H9 (cell line): ENCODE results near the gene VPS13C. TPM values are rescaled to one million over a fixed set of nuclear protein-coding genes. Genes with fewer than 3 reads are reported as not detected.

Source experiments
- DNase-seq: peaks from one replicate; pipeline ENCODE4 v3.0.0-alpha.2; 2017
- H2AFZ ChIP-seq: one replicate; pipeline ENCODE4 v1.6.1; 2013; ENCODE audit warnings: mild to moderate bottlenecking, low read length, control low read depth, moderate library complexity
- H2AK5ac ChIP-seq: 2 replicates; pipeline ENCODE4 v1.6.1; 2013; ENCODE audit warnings: low read length, control low read depth, mixed read lengths; ENCODE audit not compliant: insufficient read length
- H2BK120ac ChIP-seq: one replicate; pipeline ENCODE4 v1.6.1; 2013; ENCODE audit warnings: low read depth, mild to moderate bottlenecking, low read length, control low read depth, inconsistent platforms; ENCODE audit not compliant: poor library complexity, severe bottlenecking
- H2BK12ac ChIP-seq: 2 replicates; pipeline ENCODE4 v1.6.1; 2013; ENCODE audit warnings: low read length, control low read depth, mixed read lengths, low read depth; ENCODE audit not compliant: insufficient read length
- H2BK15ac ChIP-seq: 2 replicates; pipeline ENCODE4 v1.6.1; 2013; ENCODE audit warnings: low read depth, low read length, control low read depth
- H2BK20ac ChIP-seq: one replicate; pipeline ENCODE4 v1.6.1; 2013; ENCODE audit warnings: low read depth, mild to moderate bottlenecking, low read length, control low read depth, inconsistent platforms; ENCODE audit not compliant: poor library complexity, severe bottlenecking
- H2BK5ac ChIP-seq: 2 replicates; pipeline ENCODE4 v1.6.1; 2013; ENCODE audit warnings: low read length, control low read depth, mixed read lengths; ENCODE audit not compliant: insufficient read length
- H3K14ac ChIP-seq: 2 replicates; pipeline ENCODE4 v1.6.1; 2013; ENCODE audit warnings: low read length, control low read depth; ENCODE audit not compliant: insufficient read depth
- H3K18ac ChIP-seq: 2 replicates; pipeline ENCODE4 v1.6.1; 2013; ENCODE audit warnings: low read depth, mild to moderate bottlenecking, mixed read lengths, low read length, control low read depth; ENCODE audit not compliant: insufficient read length
- H3K23ac ChIP-seq: 2 replicates; pipeline ENCODE4 v1.6.1; 2013; ENCODE audit warnings: low read length, control low read depth, mixed read lengths, low read depth; ENCODE audit not compliant: insufficient read length
- H3K23me2 ChIP-seq: 2 replicates; pipeline ENCODE4 v1.6.1; 2013; ENCODE audit warnings: low read depth, mild to moderate bottlenecking, mixed read lengths, low read length, control low read depth; ENCODE audit not compliant: insufficient read length, poor library complexity, severe bottlenecking
- H3K27ac ChIP-seq: 2 replicates; pipeline ENCODE4 v1.5.1; 2013; ENCODE audit warnings: low read length, control low read depth, mixed read lengths, low read depth; ENCODE audit not compliant: insufficient read length
- H3K27me3 ChIP-seq: 2 replicates; pipeline ENCODE4 v1.6.1; 2013; ENCODE audit warnings: low read length, control low read depth, inconsistent platforms; ENCODE audit not compliant: insufficient read depth
- H3K4ac ChIP-seq: 2 replicates; pipeline ENCODE4 v1.6.1; 2013; ENCODE audit warnings: low read depth, mild to moderate bottlenecking, control low read depth, inconsistent platforms, low read length, moderate library complexity
- H3K4me1 ChIP-seq: 2 replicates; pipeline ENCODE4 v1.6.1; 2013; ENCODE audit warnings: low read length, control low read depth, inconsistent platforms; ENCODE audit not compliant: insufficient read depth
- H3K4me2 ChIP-seq: 2 replicates; pipeline ENCODE4 v1.6.1; 2013; ENCODE audit warnings: low read length, control low read depth, mixed read lengths; ENCODE audit not compliant: insufficient read length, insufficient read depth
- H3K56ac ChIP-seq: 2 replicates; pipeline ENCODE4 v1.6.1; 2013; ENCODE audit warnings: low read depth, mild to moderate bottlenecking, mixed read lengths, low read length, control low read depth; ENCODE audit not compliant: insufficient read length
- H3K79me1 ChIP-seq: 2 replicates; pipeline ENCODE4 v1.6.1; 2013; ENCODE audit warnings: low read depth, mild to moderate bottlenecking, moderate library complexity, low read length, control low read depth, inconsistent platforms; ENCODE audit not compliant: insufficient read depth, poor library complexity, severe bottlenecking
- H3K79me2 ChIP-seq: 2 replicates; pipeline ENCODE4 v1.6.1; 2013; ENCODE audit warnings: low read length, control low read depth, inconsistent platforms; ENCODE audit not compliant: insufficient read depth
- H3K9ac ChIP-seq: 2 replicates; pipeline ENCODE4 v1.6.1; 2013; ENCODE audit warnings: low read length, control low read depth, mixed read lengths; ENCODE audit not compliant: insufficient read length; ENCODE audit errors: extremely low read depth
- H3K9me3 ChIP-seq: one replicate; pipeline ENCODE4 v1.6.1; 2013; ENCODE audit warnings: low read depth, low read length, inconsistent platforms; ENCODE audit not compliant: control insufficient read depth
- H3T11ph ChIP-seq: one replicate; pipeline ENCODE4 v1.6.1; 2013; ENCODE audit warnings: mild to moderate bottlenecking, low read length, control low read depth, inconsistent platforms
- H4K20me1 ChIP-seq: one replicate; pipeline ENCODE4 v1.6.1; 2013; ENCODE audit not compliant: control insufficient read depth, insufficient read length, insufficient read depth
- H4K5ac ChIP-seq: 2 replicates; pipeline ENCODE4 v1.6.1; 2013; ENCODE audit warnings: low read depth, mild to moderate bottlenecking, mixed read lengths, low read length, control low read depth; ENCODE audit not compliant: insufficient read length
- H4K8ac ChIP-seq: replicated peaks from 2 replicates; pipeline ENCODE4 v1.6.1; 2013; ENCODE audit warnings: low read length, control low read depth, mixed read lengths, low read depth; ENCODE audit not compliant: insufficient read length
- H4K91ac ChIP-seq: 2 replicates; pipeline ENCODE4 v1.6.1; 2013; ENCODE audit warnings: low read depth, mild to moderate bottlenecking, moderate library complexity, mixed read lengths, low read length, control low read depth; ENCODE audit not compliant: insufficient read length
- H3K27ac Mint-ChIP-seq, 3 experiments: 2 replicates in 2 of 3; 3 replicates in 1 of 3; pipeline ENCODE4 v1.8.0; 2020 to 2021; ENCODE audit warnings: mixed read lengths in 3 of 3, mild to moderate bottlenecking in 1 of 3, moderate library complexity in 1 of 3
- H3K27me3 Mint-ChIP-seq: 2 replicates; pipeline ENCODE4 v1.8.0; 2021; ENCODE audit warnings: low read depth, mild to moderate bottlenecking, moderate library complexity, mixed read lengths
- H3K36me3 Mint-ChIP-seq, 3 experiments: 2 replicates in 2 of 3; 3 replicates in 1 of 3; pipeline ENCODE4 v1.8.0; 2020 to 2021; ENCODE audit warnings: low read depth in 3 of 3, mixed read lengths in 3 of 3; ENCODE audit not compliant: insufficient read depth in 1 of 3
- H3K4me1 Mint-ChIP-seq, 2 experiments: 2 replicates each; pipeline ENCODE4 v1.8.0; 2020; ENCODE audit warnings: mixed read lengths in 2 of 2
- H3K4me3 Mint-ChIP-seq, 2 experiments: 2 replicates in 1 of 2; 3 replicates in 1 of 2; pipeline ENCODE4 v1.8.0; 2020 to 2021; ENCODE audit warnings: mild to moderate bottlenecking in 2 of 2, mixed read lengths in 2 of 2, moderate library complexity in 1 of 2
- H3K9me3 Mint-ChIP-seq, 2 experiments: 2 replicates in 1 of 2; 3 replicates in 1 of 2; pipeline ENCODE4 v1.8.0; 2020; ENCODE audit warnings: mild to moderate bottlenecking in 2 of 2, mixed read lengths in 2 of 2, moderate library complexity in 1 of 2
- WGBS: extraction: QIAGEN DNeasy Blood & Tissue Kit; methylation state at CpG from one replicate; pipeline ENCODE4 v1.1.7; 2013; ENCODE audit warnings: missing lambda C conversion rate, low lambda C conversion rate, mixed read lengths; ENCODE audit not compliant: insufficient read length; ENCODE audit errors: extremely low coverage; 5-methylcytosine and 5-hydroxymethylcytosine counted together
- total RNA-seq: library from RNA; stranded (reverse); gene quantifications from 2 replicates; pipeline ENCODE4 v1.2.1, GENCODE V29; 2021
- TF ChIP-seq, protein P1 (sequence below): fragments of 200-600 bp; sonication (generic); conservative IDR thresholded peaks from 3 replicates; pipeline ENCODE4 v1.8.0; 2021; ENCODE audit warnings: antibody characterized with exemption, mild to moderate bottlenecking

VPS13C gene
- total RNA-seq, 1 experiment from 2014 or later = 14.2 TPM

- H3K23ac ChIP-seq = no peak overlapping the region
- no peak overlapping the region for H3T11ph ChIP-seq
- H2BK12ac ChIP-seq = no peak overlapping the region
- H3K23me2 ChIP-seq = peaks cover 5% of the 10 kb centered on the region
- no peak overlapping the region for H2BK20ac ChIP-seq
- no peak overlapping the region for H2BK120ac ChIP-seq
- H2BK5ac ChIP-seq = no peak overlapping the region
- DNase-seq = no peak
- Mint-ChIP-seq H3K4me3 (peak overlapping the region; percentile 84 to 87), H3K4me1 (peaks cover 4 to 10% of the 10 kb centered on the region in 2 experiments), H3K27ac (peak overlapping the region in 1 of 3 experiments; percentile 30; a peak in 1 of 7 replicates), H3K27me3 (peaks cover 49% of the 10 kb centered on the region), H3K9me3 (no peaks in the 10 kb centered on the region), H3K36me3 (no peaks in the 10 kb centered on the region)
- H3K27ac ChIP-seq = no peak overlapping the region
- no peak overlapping the region for H3K18ac ChIP-seq
- TF ChIP-seq, protein P1, sequence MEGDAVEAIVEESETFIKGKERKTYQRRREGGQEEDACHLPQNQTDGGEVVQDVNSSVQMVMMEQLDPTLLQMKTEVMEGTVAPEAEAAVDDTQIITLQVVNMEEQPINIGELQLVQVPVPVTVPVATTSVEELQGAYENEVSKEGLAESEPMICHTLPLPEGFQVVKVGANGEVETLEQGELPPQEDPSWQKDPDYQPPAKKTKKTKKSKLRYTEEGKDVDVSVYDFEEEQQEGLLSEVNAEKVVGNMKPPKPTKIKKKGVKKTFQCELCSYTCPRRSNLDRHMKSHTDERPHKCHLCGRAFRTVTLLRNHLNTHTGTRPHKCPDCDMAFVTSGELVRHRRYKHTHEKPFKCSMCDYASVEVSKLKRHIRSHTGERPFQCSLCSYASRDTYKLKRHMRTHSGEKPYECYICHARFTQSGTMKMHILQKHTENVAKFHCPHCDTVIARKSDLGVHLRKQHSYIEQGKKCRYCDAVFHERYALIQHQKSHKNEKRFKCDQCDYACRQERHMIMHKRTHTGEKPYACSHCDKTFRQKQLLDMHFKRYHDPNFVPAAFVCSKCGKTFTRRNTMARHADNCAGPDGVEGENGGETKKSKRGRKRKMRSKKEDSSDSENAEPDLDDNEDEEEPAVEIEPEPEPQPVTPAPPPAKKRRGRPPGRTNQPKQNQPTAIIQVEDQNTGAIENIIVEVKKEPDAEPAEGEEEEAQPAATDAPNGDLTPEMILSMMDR = no peak
- H3K4me1 ChIP-seq = no peaks in the 10 kb centered on the region
- no peak overlapping the region for H2BK15ac ChIP-seq
- no peaks in the 10 kb centered on the region for H3K9me3 ChIP-seq
- H2AK5ac ChIP-seq = no peak overlapping the region
- H3K27me3 ChIP-seq = no peaks in the 10 kb centered on the region; the same call in 1 of the 2 replicates
- no peak overlapping the region for H4K8ac ChIP-seq
- no peak overlapping the region for H4K5ac ChIP-seq
- H3K56ac ChIP-seq = no peak overlapping the region
- peak overlapping the region; percentile 17 for H3K9ac ChIP-seq
- H3K4me2 ChIP-seq = peak overlapping the region; percentile 68
- no peaks in the 10 kb centered on the region for H3K79me1 ChIP-seq
- H3K4ac ChIP-seq = no peak overlapping the region
- no peak overlapping the region for H2AFZ ChIP-seq
- no peaks in the 10 kb centered on the region for H3K79me2 ChIP-seq
- no peak overlapping the region for H4K91ac ChIP-seq
- H3K14ac ChIP-seq = no peak overlapping the region
- H4K20me1 ChIP-seq = no peaks in the 10 kb centered on the region
- no CpG with 5 or more reads among the region's 19 CpGs for WGBS
These were observed 483 bp downstream of the VPS13C start for GRCh38 chr15:62059816-62060112.
